ENCODE measurements around the gene ALDH3A1.
A peak's percentile ranks its signal among the peaks of the same experiment; 100 is the strongest.

The ALDH3A1 gene

DNA sequence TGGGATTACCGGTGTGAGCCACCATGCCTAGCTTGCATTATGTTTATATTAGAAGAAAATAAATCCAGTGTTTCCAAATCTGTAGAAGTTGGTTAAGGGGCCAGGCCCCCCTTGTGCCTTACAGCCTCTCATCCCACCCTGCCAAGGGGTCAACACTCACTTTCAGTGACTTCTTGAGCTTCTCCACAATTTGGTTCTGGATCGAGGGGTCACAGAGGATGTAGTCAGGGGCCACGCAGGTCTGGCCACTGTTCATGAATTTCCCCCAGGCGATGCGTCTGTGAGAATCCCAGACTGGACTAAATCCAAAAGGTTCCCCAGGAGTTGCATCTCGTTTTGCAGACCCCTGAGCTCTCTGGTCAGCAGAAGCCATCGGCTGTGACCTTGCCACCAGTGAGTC, 7.2 kb downstream of the ALDH3A1 start:
- DNase-seq, result no peak

GRCh38 chr17:19739241-19740201, 8.6 kb downstream of the ALDH3A1 start:
- DNase-seq, result no peak

DNA sequence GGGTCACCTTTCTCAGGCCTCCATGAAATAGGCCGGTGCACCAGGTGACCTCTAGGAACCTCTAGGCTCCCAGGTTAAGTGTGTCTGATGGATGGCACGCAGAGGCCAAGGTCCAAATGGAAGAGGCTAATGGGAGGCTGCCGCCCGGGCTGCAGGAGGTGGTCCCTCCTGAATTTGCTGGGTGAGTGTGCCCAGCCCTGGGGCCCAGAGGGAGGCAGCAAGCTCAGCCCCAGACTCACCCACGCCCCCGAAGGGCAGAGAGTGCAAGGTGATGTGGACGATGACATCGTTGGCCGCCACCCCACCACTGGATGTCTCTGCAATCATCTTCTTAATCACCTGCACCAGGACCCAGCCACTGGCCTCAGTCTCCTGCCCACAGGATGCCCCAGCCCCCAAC, 9.3 kb downstream of the ALDH3A1 start:
- no peak for DNase-seq

GRCh38 chr17:19738073-19738449, 10.0 kb downstream of the ALDH3A1 start:
- DNase-seq, result no peak

DNA sequence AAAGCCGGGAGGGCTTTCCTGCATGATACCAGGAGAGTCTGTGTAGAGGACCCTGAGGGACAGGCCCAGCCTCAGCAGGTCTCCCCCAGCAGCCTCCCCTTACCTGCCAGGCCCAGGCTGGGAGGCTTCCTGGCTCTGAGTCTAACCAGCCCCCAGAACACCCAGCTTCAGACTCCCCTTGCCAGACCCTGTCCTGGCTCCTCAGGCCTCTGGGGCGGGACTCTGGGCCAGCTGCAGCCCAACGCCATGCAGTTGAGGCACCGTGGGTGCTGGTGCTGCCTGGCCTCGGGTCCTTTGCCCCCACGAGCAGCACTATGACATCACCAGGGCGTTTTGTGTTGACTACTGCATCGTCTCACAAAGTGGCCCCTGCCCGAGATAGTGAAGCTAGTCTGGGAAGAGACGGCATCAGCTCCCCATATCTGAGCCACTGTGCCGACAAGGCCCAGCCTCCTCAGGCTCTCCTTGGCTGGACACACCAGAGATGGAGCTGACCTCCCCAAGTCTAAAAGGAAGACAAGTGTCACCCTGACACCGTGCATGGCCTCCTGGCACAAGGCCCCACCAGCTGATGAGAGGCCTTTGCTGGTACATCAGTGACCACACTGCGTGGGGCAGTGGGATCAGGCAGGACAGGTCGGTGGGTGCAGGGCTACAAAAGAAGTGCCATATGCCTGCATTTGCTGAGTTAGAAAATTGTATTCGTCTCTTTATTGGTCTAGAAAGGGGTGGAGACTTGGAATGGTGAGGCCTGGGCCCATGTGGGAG, 10.6 kb downstream of the ALDH3A1 start:
- DNase-seq, result no peak

DNA sequence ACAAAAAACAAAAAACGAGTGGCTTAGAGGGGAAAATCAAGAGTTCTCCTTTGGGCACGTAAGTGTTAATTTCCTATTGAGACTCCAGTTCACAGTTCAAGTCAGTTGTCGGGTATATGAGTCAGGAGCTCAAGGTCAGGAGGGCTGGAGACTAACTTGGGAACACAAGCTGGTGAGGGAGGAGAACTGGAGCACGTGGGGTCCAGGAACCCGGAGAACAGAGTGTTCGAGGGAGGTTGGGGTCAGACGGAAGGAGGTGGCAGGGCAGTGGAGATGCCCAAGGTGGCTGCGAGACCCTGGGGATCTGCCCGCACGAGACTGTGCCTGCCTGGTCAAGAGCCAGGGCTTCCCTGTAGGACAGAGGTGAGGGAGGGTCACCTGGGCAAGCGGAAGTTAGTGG, 12.0 kb downstream of the ALDH3A1 start:
- no peak for DNase-seq

- DNase-seq, result no peak
These were observed 14.1 kb downstream of the ALDH3A1 start for GRCh38 chr17:19733953-19734526.

DNA sequence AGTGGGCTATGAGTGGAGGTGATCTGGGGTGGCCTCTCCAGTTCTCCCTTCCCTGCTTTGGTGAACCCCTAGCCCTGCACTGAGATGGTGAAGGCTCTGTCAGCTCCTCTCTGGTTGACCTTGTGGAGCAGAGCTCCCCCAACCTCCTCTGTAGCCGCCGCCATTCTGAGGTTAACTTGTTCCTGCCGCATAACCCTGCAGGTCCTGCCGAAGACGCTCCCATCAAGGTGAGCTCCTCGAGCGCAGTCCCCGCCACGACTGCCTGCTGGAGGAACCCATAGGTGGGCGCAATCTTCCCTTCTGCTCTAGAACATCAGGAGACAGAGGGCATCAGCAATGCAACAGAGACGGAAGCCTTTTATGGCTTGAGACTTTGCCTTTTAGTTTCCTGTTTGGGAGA, 16.5 kb downstream of the ALDH3A1 start:
- no peak for DNase-seq

- no peak for DNase-seq
These were observed 17.3 kb downstream of the ALDH3A1 start for GRCh38 chr17:19730843-19731242.

GRCh38 chr17:19729900-19730299, 18.2 kb downstream of the ALDH3A1 start:
- DNase-seq, result no peak

GRCh38 chr17:19728084-19728495, 20.0 kb downstream of the ALDH3A1 start:
- no peak for DNase-seq

- DNase-seq, result no peak
These were observed 20.5 kb downstream of the ALDH3A1 start for GRCh38 chr17:19727501-19728078.

DNA sequence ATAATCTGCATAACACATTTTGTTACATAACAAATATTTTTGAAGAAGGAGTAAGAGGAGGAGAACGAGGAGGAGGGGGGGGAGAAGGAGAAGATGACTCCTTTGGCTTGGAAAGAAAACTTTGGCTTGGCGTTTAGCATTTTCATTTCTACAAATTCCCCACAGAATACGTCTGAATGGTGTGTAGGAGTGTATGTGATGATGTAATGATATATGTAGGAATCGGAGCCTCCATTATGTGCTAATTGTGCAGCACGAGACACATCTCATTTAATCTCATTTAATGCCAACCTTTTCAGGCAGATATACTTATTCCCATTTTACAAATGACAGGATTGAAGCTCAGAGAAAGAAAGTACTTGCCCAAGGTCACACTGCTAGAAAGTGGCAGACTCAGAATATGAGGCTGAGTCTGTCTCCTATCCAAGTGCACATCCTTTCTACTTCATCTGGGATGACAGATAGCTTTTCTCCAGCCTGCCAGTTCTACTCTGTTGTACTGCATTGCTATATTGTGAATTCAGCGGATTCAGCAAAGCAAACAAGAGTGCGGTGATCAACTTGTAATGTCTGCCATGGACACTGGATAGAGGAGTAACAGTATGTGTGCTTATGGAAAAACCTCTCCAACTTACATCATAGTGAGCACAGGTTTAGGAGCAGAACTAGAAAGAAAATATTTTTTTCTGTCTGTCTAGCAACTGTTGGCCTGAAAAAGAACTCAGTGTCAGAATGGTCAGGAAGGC, 21.3 kb downstream of the ALDH3A1 start:
- no peak for DNase-seq

- DNase-seq, result no peak
These were observed 22.6 kb downstream of the ALDH3A1 start for GRCh38 chr17:19725486-19725885.

- DNase-seq, result peak; percentile 31
These were observed 23.3 kb downstream of the ALDH3A1 start for GRCh38 chr17:19724501-19725420.

DNA sequence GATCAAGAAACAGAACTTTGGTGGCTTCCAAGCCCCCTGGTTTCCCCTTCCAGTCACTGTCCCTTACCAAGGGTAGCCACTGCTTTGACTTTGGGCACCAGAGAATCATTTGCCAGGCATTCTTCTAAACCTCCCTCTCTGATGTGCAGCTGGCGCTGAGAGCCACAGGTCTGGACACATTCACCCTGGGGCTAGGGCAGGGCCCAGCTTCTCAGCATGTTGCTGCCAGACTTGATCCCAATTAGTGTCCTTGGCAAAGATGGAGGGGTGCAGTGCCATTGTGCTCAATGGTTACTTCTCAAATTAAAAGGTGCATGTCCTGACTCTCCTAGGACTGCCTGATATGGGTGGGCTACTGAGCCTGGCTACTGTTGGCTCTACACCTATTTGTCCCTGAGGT, 24.1 kb downstream of the ALDH3A1 start:
- no peak for DNase-seq

- DNase-seq, result no peak
These were observed 27.3 kb downstream of the ALDH3A1 start for GRCh38 chr17:19720631-19721426.

- no peak for DNase-seq
These were observed 28.0 kb downstream of the ALDH3A1 start for GRCh38 chr17:19720210-19720475.

DNA sequence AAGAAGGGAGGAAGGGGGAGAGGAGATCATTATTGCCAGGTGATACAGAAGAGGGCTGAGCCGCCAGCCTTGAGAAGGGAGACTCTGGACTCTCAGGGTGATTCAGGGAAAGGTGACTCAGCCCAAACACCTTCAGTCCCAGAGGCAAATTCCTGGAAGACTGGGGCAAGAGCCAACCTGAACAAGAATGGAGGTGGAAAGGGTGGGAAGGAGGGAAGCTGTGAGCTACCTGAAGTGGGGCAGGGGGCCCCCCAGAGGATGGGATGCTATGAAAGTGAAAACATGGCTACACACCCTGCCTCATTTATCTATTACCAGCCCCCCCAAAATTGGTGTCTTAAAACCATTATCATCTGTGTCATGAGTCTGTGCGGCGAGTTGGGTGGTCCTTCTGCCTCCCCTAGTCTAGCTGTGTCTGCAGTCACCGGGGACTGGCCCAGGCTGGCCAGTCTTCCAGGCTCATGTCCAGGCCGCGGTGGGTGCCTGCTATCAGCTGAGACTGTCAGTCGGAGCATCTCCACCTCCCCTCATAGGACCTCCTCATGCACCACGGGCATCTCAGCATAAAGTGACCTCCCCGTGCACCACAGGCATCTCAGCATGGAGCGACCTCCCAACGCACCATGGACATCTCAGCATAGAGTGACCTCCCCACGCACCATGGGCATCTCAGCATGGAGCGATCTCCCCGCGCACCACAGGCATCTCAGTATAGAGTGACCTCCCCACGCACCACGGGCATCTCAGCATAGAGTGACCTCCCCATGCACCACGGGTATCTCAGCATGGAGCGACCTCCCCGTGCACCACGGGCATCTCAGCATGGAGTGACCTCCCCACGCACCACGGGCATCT, 28.5 kb downstream of the ALDH3A1 start:
- no peak for DNase-seq
